ENCODE data around the gene C12orf56. TPM values are rescaled to one million over a fixed set of nuclear protein-coding genes. Genes with fewer than 3 reads are reported as not detected.
A peak's percentile ranks its signal among the peaks of the same experiment; 100 is the strongest.

Gene C12orf56
- total RNA-seq, 4 donors from 2014 or later: 0.76 TPM; not detected in 3

GRCh38 chr12:64256166-64256800 is 134.3 kb downstream of the C12orf56 start:
- intact Hi-C loops (cut with DNase I; ENCODE audit: low total_unique reads): loop anchor here (5.0 kb wide), 1 partner anchor 414 kb away; the partner anchor contains the start of gene SRGAP1
- H3K4me3 ChIP-seq: no peak overlapping the region
- no peak overlapping the region for H3K27ac ChIP-seq
- no peaks in the 10 kb centered on the region for H3K9me3 ChIP-seq
- DNase-seq: no peak
- TF ChIP-seq POLR2A (IDR thresholded peaks at IDR 0.05) (no peak), CTCF (IDR thresholded peaks at IDR 0.05) (peak; percentile 77 to 80 (median 79))
- H3K36me3 ChIP-seq: no peaks in the 10 kb centered on the region
- no peaks in the 10 kb centered on the region for H3K27me3 ChIP-seq
- no peaks in the 10 kb centered on the region for H3K4me1 ChIP-seq

GRCh38 chr12:64255249-64255648 is 135.3 kb downstream of the C12orf56 start:
- Histone ChIP-seq H3K36me3 (no peaks in the 10 kb centered on the region), H3K4me3 (no peak overlapping the region), H3K27ac (no peak overlapping the region), H3K9me3 (no peaks in the 10 kb centered on the region), H3K4me1 (no peaks in the 10 kb centered on the region), H3K27me3 (no peaks in the 10 kb centered on the region)
- no peak for TF ChIP-seq POLR2A (IDR thresholded peaks at IDR 0.05)
- no peak for TF ChIP-seq CTCF (IDR thresholded peaks at IDR 0.05)
- no peak for DNase-seq
- intact Hi-C loops (cut with DNase I; ENCODE audit: low total_unique reads): loop anchor here (5.0 kb wide), 1 partner anchor 413 kb away; the partner anchor contains the start of gene SRGAP1

- H3K36me3 ChIP-seq: no peaks in the 10 kb centered on the region
- intact Hi-C loops (cut with DNase I; ENCODE audit: low total_unique reads): no loop called here
- no peak for DNase-seq
- no peaks in the 10 kb centered on the region for H3K27me3 ChIP-seq
- H3K4me3 ChIP-seq: no peak overlapping the region
- no peaks in the 10 kb centered on the region for H3K9me3 ChIP-seq
- peak overlapping the region; percentile 30 to 52 for H3K27ac ChIP-seq
- no peaks in the 10 kb centered on the region for H3K4me1 ChIP-seq
- TF ChIP-seq CTCF (IDR thresholded peaks at IDR 0.05) (no peak), POLR2A (IDR thresholded peaks at IDR 0.05) (no peak)
Observed at GRCh38 chr12:64253356-64253755, 137.2 kb downstream of the C12orf56 start.

GRCh38 chr12:64252681-64253080 is 137.9 kb downstream of the C12orf56 start:
- peak; percentile 22 to 44 for DNase-seq
- Histone ChIP-seq H3K4me3 (no peak overlapping the region), H3K4me1 (no peaks in the 10 kb centered on the region), H3K36me3 (no peaks in the 10 kb centered on the region), H3K9me3 (no peaks in the 10 kb centered on the region), H3K27me3 (no peaks in the 10 kb centered on the region), H3K27ac (peak overlapping the region; percentile 30 to 52)
- TF ChIP-seq CTCF (IDR thresholded peaks at IDR 0.05) (no peak), POLR2A (IDR thresholded peaks at IDR 0.05) (no peak)
- intact Hi-C loops (cut with DNase I; ENCODE audit: low total_unique reads): no loop called here

GRCh38 chr12:64243809-64244208 is 146.7 kb downstream of the C12orf56 start:
- intact Hi-C loops (cut with DNase I; ENCODE audit: low total_unique reads): no loop called here
- H3K9me3 ChIP-seq: no peaks in the 10 kb centered on the region
- no peak overlapping the region for H3K4me3 ChIP-seq

More at GRCh38 chr12:64243809-64244208, 146.7 kb downstream of the C12orf56 start:
- TF ChIP-seq POLR2A (IDR thresholded peaks at IDR 0.05) (no peak), CTCF (IDR thresholded peaks at IDR 0.05) (no peak)
- no peaks in the 10 kb centered on the region for H3K27me3 ChIP-seq
- no peak overlapping the region for H3K27ac ChIP-seq
- H3K36me3 ChIP-seq: no peaks in the 10 kb centered on the region
- DNase-seq: no peak
- H3K4me1 ChIP-seq: no peaks in the 10 kb centered on the region

Data from uterus (tissue), 4 donors.